SU-DHL-6 (cell line): ENCODE measurements around the gene CPB2.

Source experiments
- H2AFZ ChIP-seq: fragments of 200-600 bp; sonication (generic); 2 replicates; pipeline ENCODE4 v1.6.1; 2014; ENCODE audit warnings: low read depth, mild to moderate bottlenecking, moderate library complexity, mixed read lengths, antibody characterized with exemption, low read length; ENCODE audit not compliant: severe bottlenecking
- H3F3A ChIP-seq: fragments of 200-600 bp; shearing (Covaris generic); 2 replicates; pipeline ENCODE4 v1.6.0; 2016; ENCODE audit warnings: antibody characterized with exemption, mild to moderate bottlenecking; ENCODE audit not compliant: insufficient read depth
- H3K27ac ChIP-seq: fragments of 200-600 bp; sonication (generic); 2 replicates; pipeline ENCODE4 v1.5.1; 2016; ENCODE audit warnings: low read depth, mild to moderate bottlenecking, low read length, moderate library complexity, mixed read lengths
- H3K27me3 ChIP-seq: fragments of 200-600 bp; sonication (generic), shearing (Covaris generic); 2 replicates; pipeline ENCODE4 v1.6.0; 2014; ENCODE audit warnings: mild to moderate bottlenecking, low read length
- H3K36me3 ChIP-seq: fragments of 200-600 bp; sonication (generic); 2 replicates; pipeline ENCODE4 v1.6.1; 2014; ENCODE audit warnings: mild to moderate bottlenecking, low read length, mixed read lengths
- H3K4me2 ChIP-seq: fragments of 300-600, 200-600 bp; shearing (Covaris generic), sonication (generic); 2 replicates; pipeline ENCODE4 v1.6.0; 2014; ENCODE audit warnings: low read length, low read depth, mild to moderate bottlenecking; ENCODE audit not compliant: poor library complexity, severe bottlenecking
- H3K4me3 ChIP-seq: fragments of 200-600 bp; sonication (generic); 2 replicates; pipeline ENCODE4 v1.5.1; 2014; ENCODE audit warnings: antibody characterized with exemption, low read length, mild to moderate bottlenecking, mixed read lengths; ENCODE audit not compliant: insufficient read depth, poor library complexity, severe bottlenecking
- H3K79me2 ChIP-seq: fragments of 200-600 bp; sonication (generic); 2 replicates; pipeline ENCODE4 v1.6.1; 2014; ENCODE audit warnings: mild to moderate bottlenecking, low read length, moderate library complexity; ENCODE audit not compliant: insufficient read depth
- H3K9ac ChIP-seq: fragments of 200-600 bp; sonication (generic); 2 replicates; pipeline ENCODE4 v1.7.0; 2014; ENCODE audit warnings: mild to moderate bottlenecking, low read length
- H3K9me2 ChIP-seq: fragments of 200-600 bp; sonication (generic); replicated peaks from 2 replicates; pipeline ENCODE4 v1.6.1; 2014; ENCODE audit warnings: low read length; ENCODE audit not compliant: insufficient read depth
- H3K9me3 ChIP-seq: fragments of 200-600 bp; sonication (generic); 2 replicates; pipeline ENCODE4 v1.6.1; 2014; ENCODE audit warnings: low read length, mixed read lengths; ENCODE audit not compliant: insufficient read depth
- H4K20me1 ChIP-seq: fragments of 200-600 bp; sonication (generic); 2 replicates; pipeline ENCODE4 v1.6.1; 2014; ENCODE audit warnings: low read depth, mild to moderate bottlenecking, antibody characterized with exemption, low read length, moderate library complexity, mixed read lengths
- EZH2phosphoT487 ChIP-seq: fragments of 200-600 bp; sonication (generic), shearing (Covaris generic); conservative IDR thresholded peaks from 2 replicates; pipeline ENCODE4 v1.6.1; 2018; ENCODE audit warnings: mild to moderate bottlenecking, antibody characterized with exemption, low read length, moderate library complexity, mixed read lengths
- TF ChIP-seq, protein P1 (sequence below): fragments of 200-600 bp; sonication (generic); IDR thresholded peaks from one replicate; pipeline ENCODE4 v1.5.1; 2017; ENCODE audit warnings: antibody characterized with exemption, mild to moderate bottlenecking, low read length, moderate library complexity; ENCODE audit not compliant: insufficient read depth, poor library complexity, severe bottlenecking

Gene CPB2

DNA sequence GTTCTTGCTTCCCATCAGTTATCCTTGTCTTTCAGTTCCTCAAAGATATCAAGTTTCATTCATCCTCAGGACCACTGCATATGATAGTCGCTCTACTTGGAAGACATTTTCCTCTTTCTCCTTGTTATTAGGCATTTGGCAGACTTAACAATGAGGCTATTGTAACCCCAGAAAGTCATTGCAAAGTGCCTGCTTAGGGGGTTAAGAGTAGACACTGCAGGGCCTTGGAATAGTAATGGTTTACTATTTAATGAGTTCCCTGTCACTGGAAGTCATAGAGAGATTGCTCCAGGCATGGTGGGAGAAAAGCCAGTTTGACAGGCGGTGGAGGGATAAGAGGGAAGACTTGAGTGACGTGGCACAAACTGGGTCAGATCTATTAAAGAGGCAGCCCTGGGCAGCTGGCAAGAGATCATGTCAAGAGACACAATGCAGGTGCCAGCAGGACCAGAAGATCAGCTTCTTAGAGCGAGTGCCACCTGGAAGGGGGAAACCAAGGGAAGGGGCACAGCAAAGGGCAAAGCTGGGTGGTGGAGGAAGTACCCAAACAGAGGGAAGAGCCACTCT, 16.8 kb upstream of the CPB2 start:
- H3K4me2 ChIP-seq: no peak overlapping the region
- H3K27me3 ChIP-seq: no peaks in the 10 kb centered on the region
- no peaks in the 10 kb centered on the region for H3K9me2 ChIP-seq
- H3K4me3 ChIP-seq: no peak overlapping the region
- no peak overlapping the region for H3K9ac ChIP-seq
- TF ChIP-seq, protein P1, sequence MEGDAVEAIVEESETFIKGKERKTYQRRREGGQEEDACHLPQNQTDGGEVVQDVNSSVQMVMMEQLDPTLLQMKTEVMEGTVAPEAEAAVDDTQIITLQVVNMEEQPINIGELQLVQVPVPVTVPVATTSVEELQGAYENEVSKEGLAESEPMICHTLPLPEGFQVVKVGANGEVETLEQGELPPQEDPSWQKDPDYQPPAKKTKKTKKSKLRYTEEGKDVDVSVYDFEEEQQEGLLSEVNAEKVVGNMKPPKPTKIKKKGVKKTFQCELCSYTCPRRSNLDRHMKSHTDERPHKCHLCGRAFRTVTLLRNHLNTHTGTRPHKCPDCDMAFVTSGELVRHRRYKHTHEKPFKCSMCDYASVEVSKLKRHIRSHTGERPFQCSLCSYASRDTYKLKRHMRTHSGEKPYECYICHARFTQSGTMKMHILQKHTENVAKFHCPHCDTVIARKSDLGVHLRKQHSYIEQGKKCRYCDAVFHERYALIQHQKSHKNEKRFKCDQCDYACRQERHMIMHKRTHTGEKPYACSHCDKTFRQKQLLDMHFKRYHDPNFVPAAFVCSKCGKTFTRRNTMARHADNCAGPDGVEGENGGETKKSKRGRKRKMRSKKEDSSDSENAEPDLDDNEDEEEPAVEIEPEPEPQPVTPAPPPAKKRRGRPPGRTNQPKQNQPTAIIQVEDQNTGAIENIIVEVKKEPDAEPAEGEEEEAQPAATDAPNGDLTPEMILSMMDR: no peak
- TF ChIP-seq EZH2phosphoT487: no peak
- H3K9me3 ChIP-seq: no peaks in the 10 kb centered on the region
- peaks cover 7% of the 10 kb centered on the region for H3K36me3 ChIP-seq
- peaks cover 9% of the 10 kb centered on the region for H4K20me1 ChIP-seq
- peaks cover 35% of the 10 kb centered on the region for H3F3A ChIP-seq
- H3K79me2 ChIP-seq: no peaks in the 10 kb centered on the region
- H2AFZ ChIP-seq: no peak overlapping the region
- H3K27ac ChIP-seq: no peak overlapping the region

- no peak overlapping the region for H3K27ac ChIP-seq
- TF ChIP-seq, protein P1: no peak
- no peak for TF ChIP-seq EZH2phosphoT487
- H3K36me3 ChIP-seq: peaks cover 3% of the 10 kb centered on the region
- peaks cover 6% of the 10 kb centered on the region for H4K20me1 ChIP-seq
- no peak overlapping the region for H2AFZ ChIP-seq
- H3K4me3 ChIP-seq: no peak overlapping the region
- no peak overlapping the region for H3K4me2 ChIP-seq
- H3K9me2 ChIP-seq: no peaks in the 10 kb centered on the region
- no peaks in the 10 kb centered on the region for H3K79me2 ChIP-seq
- peaks cover 28% of the 10 kb centered on the region for H3F3A ChIP-seq
- no peak overlapping the region for H3K9ac ChIP-seq
- H3K27me3 ChIP-seq: no peaks in the 10 kb centered on the region
- H3K9me3 ChIP-seq: no peaks in the 10 kb centered on the region
Measured at GRCh38 chr13:46121033-46121432, 16.2 kb upstream of the CPB2 start.

DNA sequence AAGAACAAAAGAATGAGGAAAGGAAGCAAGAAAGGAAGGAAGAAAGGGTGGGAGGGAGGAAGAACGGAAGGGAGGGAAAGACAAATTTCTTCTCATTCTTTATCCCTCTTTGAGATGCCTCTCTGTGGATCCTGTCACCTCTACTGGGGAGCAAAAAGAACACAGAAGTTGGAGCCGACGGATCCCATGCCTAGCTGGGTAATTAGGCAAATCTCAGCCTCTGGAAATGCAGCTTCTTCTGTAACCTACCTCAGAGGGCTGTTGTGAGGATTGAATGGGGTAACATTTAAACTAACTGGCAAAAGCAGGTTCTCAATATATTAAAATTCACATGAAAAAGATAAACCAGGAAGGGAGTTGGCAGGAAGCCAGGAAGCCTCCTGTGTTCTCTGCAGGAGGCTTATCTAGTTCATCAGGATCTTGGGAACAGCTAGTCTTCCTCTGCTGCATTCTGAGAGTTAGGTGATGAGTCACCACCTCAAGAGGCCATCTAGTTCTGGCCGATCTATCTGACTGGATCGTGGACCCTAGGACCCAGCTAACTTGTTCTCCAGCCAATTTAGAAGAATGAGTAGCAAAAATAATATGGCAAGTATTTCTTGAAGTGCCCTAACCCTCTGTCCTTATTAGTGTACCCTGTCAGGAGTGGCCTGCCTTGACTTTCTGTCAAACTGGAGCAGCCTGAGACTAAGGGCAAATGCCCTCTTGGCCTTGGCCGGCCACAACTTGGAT, 15.2 kb upstream of the CPB2 start:
- Histone ChIP-seq H3K9ac (no peak overlapping the region), H3K27ac (no peak overlapping the region), H4K20me1 (no peaks in the 10 kb centered on the region), H3K4me3 (no peak overlapping the region), H3K9me3 (no peaks in the 10 kb centered on the region), H3K4me2 (no peak overlapping the region), H3K27me3 (no peaks in the 10 kb centered on the region), H3F3A (peaks cover 18% of the 10 kb centered on the region), H3K36me3 (no peaks in the 10 kb centered on the region), H3K79me2 (no peaks in the 10 kb centered on the region), H3K9me2 (no peaks in the 10 kb centered on the region), H2AFZ (no peak overlapping the region)
- TF ChIP-seq EZH2phosphoT487: no peak
- TF ChIP-seq, protein P1: no peak
